Muscle layer of duodenum (tissue), 2 donors: Measurements from ENCODE around the gene RTN4.
A peak's percentile ranks its signal among the peaks of the same experiment; 100 is the strongest.
"Not testable (repeated sequence)": the region's sequence is repeated elsewhere in the genome, so short reads cannot be mapped to it uniquely, and the experiment has no call there.

Experiments
- H3K27ac ChIP-seq: one replicate; pipeline ENCODE4 v1.7.0; 2013; ENCODE audit warnings: mild to moderate bottlenecking, low read length
- H3K27me3 ChIP-seq: one replicate; pipeline ENCODE4 v1.7.0; 2013; ENCODE audit warnings: low read depth, mild to moderate bottlenecking, control low read depth, low read length
- H3K36me3 ChIP-seq, 2 donors: one replicate each; pipeline ENCODE4 v1.7.0; 2013; ENCODE audit warnings: low read length in 2 of 2, control low read depth in 1 of 2, mild to moderate bottlenecking in 1 of 2; ENCODE audit not compliant: insufficient read depth in 2 of 2, control insufficient read depth in 1 of 2
- H3K4me1 ChIP-seq, 2 donors: one replicate each; pipeline ENCODE4 v1.7.0; 2013; ENCODE audit warnings: low read length in 2 of 2, mild to moderate bottlenecking in 2 of 2, control low read depth in 1 of 2, moderate library complexity in 1 of 2; ENCODE audit not compliant: insufficient read depth in 2 of 2, control insufficient read depth in 1 of 2
- H3K4me3 ChIP-seq, 2 donors: one replicate each; pipeline ENCODE4 v1.7.0; 2013; ENCODE audit warnings: low read length in 2 of 2, low read depth in 1 of 2, mild to moderate bottlenecking in 1 of 2
- H3K9me3 ChIP-seq, 2 donors: one replicate each; pipeline ENCODE4 v1.7.0; 2013; ENCODE audit warnings: low read length in 2 of 2, control low read depth in 1 of 2, mild to moderate bottlenecking in 1 of 2; ENCODE audit not compliant: control insufficient read depth in 1 of 2
- donor health status: healthy.

Gene RTN4

DNA sequence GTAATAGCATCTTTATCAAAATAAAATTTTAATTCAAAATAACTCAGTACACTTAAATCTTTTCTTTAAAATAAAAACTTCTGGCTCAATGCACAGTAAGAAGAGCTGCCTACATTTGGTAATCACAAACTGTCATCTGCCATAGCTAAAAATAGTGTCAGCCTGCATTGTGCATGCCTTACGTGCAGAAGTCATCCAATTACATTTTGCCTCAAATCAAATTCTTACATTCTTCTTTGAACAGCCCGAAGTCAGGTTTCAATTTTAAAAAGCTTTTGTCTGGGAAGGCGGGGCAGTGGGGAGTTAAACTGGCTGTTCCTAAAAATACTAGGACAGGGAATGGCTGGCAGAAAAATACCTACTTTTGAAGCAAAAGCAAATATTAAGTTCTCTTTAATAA lies 51.1 kb downstream of the RTN4 start:
- Histone ChIP-seq H3K4me3 (no peak overlapping the region), H3K27me3 (no peaks in the 10 kb centered on the region), H3K36me3 (no peaks in the 10 kb centered on the region), H3K4me1 (peaks cover 6 to 58% of the 10 kb centered on the region in 2 donors), H3K27ac (no peak overlapping the region), H3K9me3 (no peaks in the 10 kb centered on the region)

DNA sequence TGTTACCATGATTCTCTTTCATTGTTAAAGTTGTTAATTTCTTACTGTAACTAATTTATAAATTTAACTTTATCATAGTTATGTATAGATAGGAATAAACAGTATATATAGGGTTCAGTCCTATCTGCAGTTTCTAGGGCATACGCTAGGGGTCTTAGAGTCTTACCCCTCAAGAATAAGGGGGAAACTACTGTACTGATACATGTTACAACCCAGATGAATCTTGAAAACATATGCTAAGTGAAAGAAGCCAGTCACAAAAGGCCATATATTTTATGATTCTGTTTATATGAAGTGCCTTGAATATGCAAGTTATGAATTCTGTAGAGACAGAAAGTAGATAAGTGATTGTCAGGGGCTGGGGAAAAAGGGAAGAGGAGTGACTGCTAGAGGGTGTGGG lies 52.4 kb downstream of the RTN4 start:
- H3K27me3 ChIP-seq, result no peaks in the 10 kb centered on the region
- H3K9me3 ChIP-seq, result no peaks in the 10 kb centered on the region
- no peak overlapping the region for H3K4me3 ChIP-seq
- no peak overlapping the region for H3K27ac ChIP-seq
- peaks cover 6 to 57% of the 10 kb centered on the region in 2 donors for H3K4me1 ChIP-seq
- no peaks in the 10 kb centered on the region for H3K36me3 ChIP-seq

DNA sequence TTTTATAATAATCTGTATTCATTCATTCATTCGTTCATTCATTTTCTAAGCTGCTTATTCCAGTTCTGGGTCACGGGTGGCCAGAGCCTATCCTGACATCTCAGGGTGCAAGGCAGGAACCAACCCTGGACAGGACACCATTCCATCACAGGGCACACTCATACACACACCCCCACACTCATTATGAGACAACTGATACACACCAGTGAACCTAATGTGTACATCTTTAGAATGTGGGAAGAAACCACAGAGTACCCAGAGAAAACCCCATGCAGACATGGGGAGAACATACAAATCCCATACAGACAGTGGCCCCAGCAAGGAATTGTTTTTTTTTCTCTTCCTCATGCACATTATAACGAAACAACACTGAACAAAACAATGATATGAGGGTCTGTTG lies 54.7 kb downstream of the RTN4 start:
- Histone ChIP-seq H3K4me3 (no peak overlapping the region), H3K27ac (no peak overlapping the region), H3K36me3 (no peaks in the 10 kb centered on the region), H3K4me1 (peaks cover 6 to 59% of the 10 kb centered on the region in 2 donors), H3K9me3 (no peaks in the 10 kb centered on the region), H3K27me3 (no peaks in the 10 kb centered on the region)

DNA sequence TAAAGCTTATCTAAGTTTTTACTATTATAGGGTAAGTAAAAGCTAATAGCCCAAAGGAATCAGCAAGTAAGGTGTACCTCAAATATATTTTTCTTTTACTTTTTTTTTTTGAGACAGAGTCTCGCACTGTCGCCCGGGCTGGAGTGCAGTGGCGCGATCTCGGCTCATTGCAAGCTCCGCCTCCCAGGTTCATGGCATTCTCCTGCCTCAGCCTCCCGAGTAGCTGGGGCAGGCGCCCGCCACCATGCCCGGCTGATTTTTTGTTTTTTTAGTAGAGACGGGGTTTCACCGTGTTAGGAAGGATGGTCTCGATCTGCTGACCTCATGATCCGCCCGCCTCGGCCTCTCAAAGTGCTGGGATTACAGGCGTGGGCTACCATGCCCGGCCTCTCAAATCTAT lies 59.6 kb downstream of the RTN4 start:
- not testable (repeated sequence) for H3K27me3 ChIP-seq, H3K4me3 ChIP-seq, H3K27ac ChIP-seq, H3K9me3 ChIP-seq
- Histone ChIP-seq H3K4me1 (peaks cover 0 to 68% of the 10 kb centered on the region in 2 donors), H3K36me3 (peaks cover 7 to 14% of the 10 kb centered on the region in 2 donors)

DNA sequence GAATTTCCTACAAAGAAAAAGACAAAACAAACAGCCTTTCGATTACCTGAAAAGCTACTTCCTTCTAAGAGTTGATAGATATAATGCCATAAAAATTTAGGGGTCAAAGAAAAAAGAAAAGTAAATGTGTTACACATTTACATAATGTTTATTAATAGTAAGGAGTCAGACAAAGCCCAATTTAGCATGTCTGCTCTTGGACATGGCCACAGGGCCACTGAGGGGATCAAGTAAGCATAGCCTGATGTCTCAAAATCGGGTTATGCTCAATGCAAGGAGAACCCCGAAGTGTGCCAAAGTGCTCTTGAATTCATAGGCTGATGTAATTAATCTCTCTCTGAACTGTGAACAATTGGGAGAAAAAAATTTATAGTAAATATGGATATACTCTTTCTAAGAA lies 61.6 kb downstream of the RTN4 start:
- no peaks in the 10 kb centered on the region for H3K27me3 ChIP-seq
- H3K9me3 ChIP-seq, result no peaks in the 10 kb centered on the region
- peaks cover 3 to 72% of the 10 kb centered on the region in 2 donors for H3K4me1 ChIP-seq
- no peak overlapping the region for H3K4me3 ChIP-seq
- peaks cover 13 to 14% of the 10 kb centered on the region in 2 donors for H3K36me3 ChIP-seq
- H3K27ac ChIP-seq, result no peak overlapping the region

DNA sequence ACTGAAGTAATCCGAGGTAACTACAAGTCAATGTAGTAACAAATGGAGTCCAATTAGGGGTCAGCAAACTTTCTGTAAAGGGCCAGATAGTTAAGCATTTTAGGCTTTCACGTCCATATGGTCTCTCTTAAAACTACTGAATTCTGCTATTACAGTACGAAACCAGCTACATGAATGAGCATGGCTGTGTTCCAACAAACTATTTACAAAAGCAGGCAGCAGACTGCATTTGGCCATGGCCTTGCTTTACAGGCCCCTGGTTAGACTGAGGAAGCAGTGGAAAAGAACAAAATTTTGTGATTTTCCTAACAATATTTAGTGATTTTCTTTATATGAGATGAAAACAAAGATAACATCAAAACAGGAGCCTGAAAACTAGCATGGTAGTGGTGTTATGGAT lies 64.0 kb downstream of the RTN4 start:
- Histone ChIP-seq H3K4me3 (no peak overlapping the region), H3K27ac (no peak overlapping the region), H3K9me3 (no peaks in the 10 kb centered on the region), H3K4me1 (peaks cover 6 to 70% of the 10 kb centered on the region in 2 donors), H3K27me3 (no peaks in the 10 kb centered on the region), H3K36me3 (peaks cover 16 to 24% of the 10 kb centered on the region in 2 donors)

DNA sequence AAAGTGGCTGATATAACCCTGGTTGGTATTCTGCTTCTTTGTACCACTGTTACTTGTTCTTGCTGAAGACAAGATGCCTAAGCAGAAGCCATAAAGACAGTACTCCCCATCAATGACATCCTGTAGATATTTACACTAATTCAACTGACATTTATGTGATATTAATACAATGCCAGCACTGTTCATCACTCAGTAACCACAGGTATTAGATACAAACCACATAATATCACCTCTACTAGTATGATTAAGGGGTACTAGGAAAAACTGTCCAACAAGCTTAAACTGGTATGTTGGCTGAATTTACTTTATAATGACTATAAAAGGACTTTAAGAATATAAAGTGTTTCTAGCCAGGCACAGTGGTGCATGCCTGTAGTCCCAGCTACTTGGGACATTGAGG lies 65.8 kb downstream of the RTN4 start:
- Histone ChIP-seq H3K36me3 (peaks cover 17 to 27% of the 10 kb centered on the region in 2 donors), H3K27ac (no peak overlapping the region), H3K4me1 (peaks cover 6 to 72% of the 10 kb centered on the region in 2 donors), H3K9me3 (no peaks in the 10 kb centered on the region), H3K27me3 (no peaks in the 10 kb centered on the region), H3K4me3 (no peak overlapping the region)

DNA sequence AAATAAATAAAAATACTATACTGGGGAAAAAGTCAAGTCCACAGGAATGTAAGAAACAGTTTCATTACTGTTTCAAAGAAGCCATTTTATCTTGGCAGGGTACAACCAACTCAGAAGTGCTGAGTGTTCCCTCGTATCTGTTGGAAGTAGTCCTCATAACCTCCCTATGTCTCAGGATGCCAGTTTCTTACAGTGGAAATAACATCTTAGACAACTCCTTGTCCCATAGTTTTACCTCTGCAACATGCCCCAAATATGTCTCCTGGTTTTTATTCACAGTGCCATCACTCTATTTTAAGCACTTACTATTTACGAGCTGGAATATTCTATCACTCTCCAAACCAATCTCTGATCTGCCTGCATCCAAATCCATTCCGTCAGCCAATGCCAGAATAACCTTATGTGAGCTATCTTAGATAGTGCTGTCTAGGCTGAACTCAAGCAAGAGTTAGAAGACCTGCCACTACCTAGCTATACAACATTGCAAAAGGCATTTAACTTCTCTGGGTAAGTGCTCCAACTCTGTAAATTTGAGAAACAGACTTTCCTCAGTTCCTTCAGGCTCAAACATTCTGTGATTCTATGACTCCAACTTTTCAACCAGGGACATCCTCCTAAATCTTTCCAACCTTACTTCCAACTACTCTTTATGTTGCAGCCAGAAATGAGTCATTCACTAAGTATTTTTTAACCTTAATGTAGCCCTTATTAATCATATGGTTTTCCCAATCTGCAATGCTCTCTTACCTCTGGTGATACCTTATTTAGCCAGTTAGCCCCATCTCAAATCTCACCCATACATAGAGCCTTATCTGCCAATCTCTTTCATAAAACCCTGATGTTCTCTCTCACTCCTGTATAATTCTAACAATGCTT lies 66.7 kb downstream of the RTN4 start:
- peaks cover 6 to 66% of the 10 kb centered on the region in 2 donors for H3K4me1 ChIP-seq
- peak overlapping the region in 1 of 2 donors; percentile 32 for H3K4me3 ChIP-seq
- H3K36me3 ChIP-seq, result peaks cover 17 to 27% of the 10 kb centered on the region in 2 donors

DNA sequence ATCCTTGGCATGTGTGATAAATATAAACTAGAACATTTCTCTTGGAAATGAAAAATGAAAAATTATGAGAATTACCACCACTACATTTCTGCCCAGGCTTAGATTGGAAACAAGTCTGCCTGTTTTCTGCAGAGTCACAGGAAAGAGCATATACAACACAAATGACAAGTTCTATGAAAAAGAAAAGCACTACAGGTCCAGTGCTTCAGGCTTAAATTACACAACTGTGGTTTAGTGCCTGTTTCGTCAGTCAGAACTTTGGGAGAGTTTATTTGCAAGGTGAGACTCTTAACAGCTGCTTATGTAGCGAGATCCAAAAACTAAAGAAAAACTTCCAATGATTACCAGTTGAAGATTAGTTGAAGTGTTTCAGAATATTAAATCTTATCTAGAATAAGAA lies 68.9 kb downstream of the RTN4 start:
- Histone ChIP-seq H3K27me3 (no peaks in the 10 kb centered on the region), H3K9me3 (no peaks in the 10 kb centered on the region), H3K4me3 (no peak overlapping the region), H3K36me3 (peaks cover 11 to 17% of the 10 kb centered on the region in 2 donors), H3K27ac (no peak overlapping the region), H3K4me1 (peaks cover 6 to 57% of the 10 kb centered on the region in 2 donors)

More for the DNA sequence above, 66.7 kb downstream of the RTN4 start:
- Histone ChIP-seq H3K9me3 (no peaks in the 10 kb centered on the region), H3K27me3 (no peaks in the 10 kb centered on the region), H3K27ac (no peak overlapping the region)

DNA sequence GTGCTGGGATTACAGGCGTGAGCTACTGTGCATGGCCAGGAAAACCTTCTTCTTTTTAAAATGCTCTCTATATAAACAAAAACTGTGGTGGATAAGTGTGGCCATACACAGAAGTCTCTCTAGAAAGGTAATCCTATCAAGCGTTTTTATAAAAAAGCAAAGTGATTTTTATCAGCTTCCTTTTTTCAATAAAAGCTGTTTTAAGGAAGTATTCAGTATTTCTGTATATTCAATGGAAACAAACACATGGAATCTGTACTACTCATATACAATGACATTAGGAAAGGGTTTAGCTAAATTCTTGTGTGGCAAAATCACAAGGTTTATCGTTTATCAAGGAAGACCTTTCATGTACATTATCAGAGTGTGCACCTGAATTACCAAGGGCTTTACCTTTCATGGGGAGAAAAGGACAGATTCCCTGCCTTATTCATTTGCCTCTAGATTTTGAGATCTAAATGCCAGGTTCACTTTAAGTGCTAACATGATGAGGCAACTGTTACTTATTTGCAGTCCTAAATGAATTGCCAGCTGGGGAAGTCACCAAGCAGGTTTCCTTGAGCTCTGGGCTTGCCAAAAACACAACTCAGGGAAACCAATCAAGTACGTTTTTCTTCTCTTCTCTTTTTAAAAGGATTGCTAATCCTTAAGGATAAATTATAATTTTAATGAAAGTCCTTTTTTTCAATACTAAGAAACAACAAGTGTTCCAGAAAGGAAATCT lies 70.8 kb downstream of the RTN4 start:
- no peak overlapping the region for H3K4me3 ChIP-seq
- no peaks in the 10 kb centered on the region for H3K9me3 ChIP-seq
- no peaks in the 10 kb centered on the region for H3K27me3 ChIP-seq
- H3K36me3 ChIP-seq, result peaks cover 5 to 12% of the 10 kb centered on the region in 2 donors
- H3K4me1 ChIP-seq, result peaks cover 16 to 57% of the 10 kb centered on the region in 2 donors
- H3K27ac ChIP-seq, result no peak overlapping the region

DNA sequence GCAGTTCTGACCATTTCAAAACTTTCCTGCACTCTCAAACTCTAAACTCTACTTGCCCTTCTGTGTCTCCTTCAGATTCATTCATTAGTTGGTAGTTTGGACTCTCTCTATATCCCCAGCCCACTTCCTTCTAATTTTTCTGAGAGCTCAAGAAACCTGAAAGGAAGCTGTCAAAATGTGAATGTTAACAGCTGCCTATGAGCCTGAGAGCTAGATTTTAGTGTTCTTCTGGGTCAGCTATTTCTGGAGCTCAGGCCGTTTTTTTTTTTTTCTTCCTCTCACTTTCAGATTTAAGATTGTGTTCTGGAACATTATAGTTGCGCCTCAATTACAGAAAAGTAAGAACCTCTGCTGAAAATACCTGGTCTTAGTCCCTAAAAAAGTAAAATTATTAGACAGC lies 73.1 kb downstream of the RTN4 start:
- peaks cover 3 to 8% of the 10 kb centered on the region in 2 donors for H3K36me3 ChIP-seq
- no peaks in the 10 kb centered on the region for H3K9me3 ChIP-seq
- H3K4me1 ChIP-seq, result peaks cover 10 to 39% of the 10 kb centered on the region in 2 donors
- no peak overlapping the region for H3K4me3 ChIP-seq
- no peaks in the 10 kb centered on the region for H3K27me3 ChIP-seq
- H3K27ac ChIP-seq, result no peak overlapping the region
